ENCODE data around the gene CZIB.

DNA sequence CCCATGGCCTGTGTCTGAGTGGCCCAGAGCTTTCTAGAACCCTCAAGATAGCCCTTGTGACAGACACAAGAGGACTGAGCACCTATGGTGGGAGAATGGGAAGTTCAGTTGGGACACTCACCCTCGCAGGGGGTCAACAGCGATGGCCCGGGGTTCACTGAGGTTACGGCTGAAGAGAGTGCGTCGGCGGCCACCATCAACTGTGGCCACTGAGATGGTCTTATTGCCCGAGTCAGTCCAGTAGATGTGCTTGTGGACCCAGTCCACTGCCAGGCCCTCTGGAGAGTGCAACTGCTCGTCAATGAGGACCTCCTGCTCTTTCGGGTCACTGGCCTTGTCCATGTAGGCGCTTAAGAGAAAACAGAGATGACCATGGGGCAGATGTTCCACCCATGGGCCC lies 43.6 kb upstream of the CZIB start:
- no peak for TF ChIP-seq POLR2A (IDR thresholded peaks at IDR 0.05; ENCODE audit: low read depth, low read length)
- TF ChIP-seq, protein P1, sequence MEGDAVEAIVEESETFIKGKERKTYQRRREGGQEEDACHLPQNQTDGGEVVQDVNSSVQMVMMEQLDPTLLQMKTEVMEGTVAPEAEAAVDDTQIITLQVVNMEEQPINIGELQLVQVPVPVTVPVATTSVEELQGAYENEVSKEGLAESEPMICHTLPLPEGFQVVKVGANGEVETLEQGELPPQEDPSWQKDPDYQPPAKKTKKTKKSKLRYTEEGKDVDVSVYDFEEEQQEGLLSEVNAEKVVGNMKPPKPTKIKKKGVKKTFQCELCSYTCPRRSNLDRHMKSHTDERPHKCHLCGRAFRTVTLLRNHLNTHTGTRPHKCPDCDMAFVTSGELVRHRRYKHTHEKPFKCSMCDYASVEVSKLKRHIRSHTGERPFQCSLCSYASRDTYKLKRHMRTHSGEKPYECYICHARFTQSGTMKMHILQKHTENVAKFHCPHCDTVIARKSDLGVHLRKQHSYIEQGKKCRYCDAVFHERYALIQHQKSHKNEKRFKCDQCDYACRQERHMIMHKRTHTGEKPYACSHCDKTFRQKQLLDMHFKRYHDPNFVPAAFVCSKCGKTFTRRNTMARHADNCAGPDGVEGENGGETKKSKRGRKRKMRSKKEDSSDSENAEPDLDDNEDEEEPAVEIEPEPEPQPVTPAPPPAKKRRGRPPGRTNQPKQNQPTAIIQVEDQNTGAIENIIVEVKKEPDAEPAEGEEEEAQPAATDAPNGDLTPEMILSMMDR (conservative IDR thresholded peaks at IDR 0.05; ENCODE audit: low read depth, low read length) = no peak
- TF ChIP-seq MAFK (IDR thresholded peaks at IDR 0.05; ENCODE audit: low read depth, low read length) = no peak
- TF ChIP-seq RAD21 (IDR thresholded peaks at IDR 0.05; ENCODE audit: low read length) = no peak
- TF ChIP-seq, protein P2, sequence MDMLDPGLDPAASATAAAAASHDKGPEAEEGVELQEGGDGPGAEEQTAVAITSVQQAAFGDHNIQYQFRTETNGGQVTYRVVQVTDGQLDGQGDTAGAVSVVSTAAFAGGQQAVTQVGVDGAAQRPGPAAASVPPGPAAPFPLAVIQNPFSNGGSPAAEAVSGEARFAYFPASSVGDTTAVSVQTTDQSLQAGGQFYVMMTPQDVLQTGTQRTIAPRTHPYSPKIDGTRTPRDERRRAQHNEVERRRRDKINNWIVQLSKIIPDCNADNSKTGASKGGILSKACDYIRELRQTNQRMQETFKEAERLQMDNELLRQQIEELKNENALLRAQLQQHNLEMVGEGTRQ (IDR thresholded peaks at IDR 0.05; ENCODE audit: low read depth, low read length) = no peak

All from IMR-90 (cell line).